PC-3 (cell line): Measurements from ENCODE around the gene BCAR3.
"Not testable (repeated sequence)": the region's sequence is repeated elsewhere in the genome, so short reads cannot be mapped to it uniquely, and the experiment has no call there.

ENCODE experiments used
- EZH2 ChIP-seq: fragments of 300-600 bp; sonication (generic); IDR thresholded peaks from one replicate; pipeline ENCODE4 v1.6.1; 2017; ENCODE audit warnings: antibody characterized with exemption, mild to moderate bottlenecking, low read length; ENCODE audit not compliant: unreplicated experiment
- EZH2phosphoT487 ChIP-seq: fragments of 300-600 bp; sonication (generic); IDR thresholded peaks from 2 replicates; pipeline ENCODE4 v1.6.1; 2018; ENCODE audit warnings: mild to moderate bottlenecking, antibody characterized with exemption, low read length, borderline replicate concordance
- TF ChIP-seq, protein P1 (sequence below): fragments of 300-600 bp; sonication (generic); conservative IDR thresholded peaks from 2 replicates; pipeline ENCODE4 v1.5.1; 2017; ENCODE audit warnings: antibody characterized with exemption, low read depth, mild to moderate bottlenecking, low read length

DNA sequence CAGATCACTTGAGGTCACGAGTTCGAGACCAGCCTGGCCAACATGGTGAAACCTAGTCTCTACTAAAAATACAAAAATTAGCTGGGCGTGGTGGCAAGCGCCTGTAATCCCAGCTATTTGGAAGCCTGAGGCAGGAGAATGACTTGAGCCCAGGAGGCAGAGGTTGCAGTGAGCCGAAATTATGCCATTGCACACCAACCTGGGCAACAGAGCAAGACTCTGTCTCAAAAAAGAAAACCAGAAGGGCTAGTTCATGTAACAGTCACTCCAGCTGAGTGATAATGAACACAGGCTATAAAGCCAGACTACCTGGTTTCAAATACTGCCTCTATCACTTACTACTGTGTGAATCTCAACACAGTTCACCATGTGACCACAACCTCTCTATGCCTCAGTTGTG lies 31.5 kb downstream of the BCAR3 start:
- TF ChIP-seq, protein P1, sequence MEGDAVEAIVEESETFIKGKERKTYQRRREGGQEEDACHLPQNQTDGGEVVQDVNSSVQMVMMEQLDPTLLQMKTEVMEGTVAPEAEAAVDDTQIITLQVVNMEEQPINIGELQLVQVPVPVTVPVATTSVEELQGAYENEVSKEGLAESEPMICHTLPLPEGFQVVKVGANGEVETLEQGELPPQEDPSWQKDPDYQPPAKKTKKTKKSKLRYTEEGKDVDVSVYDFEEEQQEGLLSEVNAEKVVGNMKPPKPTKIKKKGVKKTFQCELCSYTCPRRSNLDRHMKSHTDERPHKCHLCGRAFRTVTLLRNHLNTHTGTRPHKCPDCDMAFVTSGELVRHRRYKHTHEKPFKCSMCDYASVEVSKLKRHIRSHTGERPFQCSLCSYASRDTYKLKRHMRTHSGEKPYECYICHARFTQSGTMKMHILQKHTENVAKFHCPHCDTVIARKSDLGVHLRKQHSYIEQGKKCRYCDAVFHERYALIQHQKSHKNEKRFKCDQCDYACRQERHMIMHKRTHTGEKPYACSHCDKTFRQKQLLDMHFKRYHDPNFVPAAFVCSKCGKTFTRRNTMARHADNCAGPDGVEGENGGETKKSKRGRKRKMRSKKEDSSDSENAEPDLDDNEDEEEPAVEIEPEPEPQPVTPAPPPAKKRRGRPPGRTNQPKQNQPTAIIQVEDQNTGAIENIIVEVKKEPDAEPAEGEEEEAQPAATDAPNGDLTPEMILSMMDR: not testable (repeated sequence)
- TF ChIP-seq EZH2, EZH2phosphoT487: not testable (repeated sequence)
